Measurements from ENCODE around the gene GCHFR. TPM values are rescaled to one million over a fixed set of nuclear protein-coding genes. Genes with fewer than 3 reads are reported as not detected.

The GCHFR gene
- total RNA-seq, 1 experiment from 2014 or later = 1.5 TPM

GRCh38 chr15:40792394-40792793 lies 28.5 kb downstream of the GCHFR start:
- peaks cover 4% of the 10 kb centered on the region; the same call in 1 of the 2 replicates for H4K20me1 ChIP-seq (ENCODE audit: insufficient read depth)
- TF ChIP-seq EZH2 (IDR thresholded peaks at IDR 0.05) (no peak), ZFX (IDR thresholded peaks at IDR 0.05) (no peak), EZH2phosphoT487 (IDR thresholded peaks at IDR 0.05; ENCODE audit: borderline replicate concordance) (no peak), ELF1 (IDR thresholded peaks at IDR 0.05; ENCODE audit: borderline replicate concordance, low read depth) (no peak), POLR2AphosphoS5 (IDR thresholded peaks at IDR 0.05; ENCODE audit: low read depth, low read length) (no peak)
- no peak for DNase-seq (ENCODE audit: low read depth, low spot score)
- intact Hi-C loops (cut with micrococcal nuclease) = no loop called here
- H3K79me2 ChIP-seq (ENCODE audit: insufficient read depth, low read length) = peaks cover 48% of the 10 kb centered on the region
- H3K36me3 ChIP-seq (ENCODE audit: control insufficient read depth in 1 of 2, insufficient read depth in 2 of 2, low read length in 2 of 2) = no peaks in the 10 kb centered on the region
- peaks cover 83 to 90% of the 10 kb centered on the region in 2 experiments for H3K4me1 ChIP-seq (ENCODE audit: control insufficient read depth in 1 of 2, insufficient read depth in 2 of 2, low read length in 2 of 2)
- no peaks in the 10 kb centered on the region for H3K9me3 ChIP-seq (ENCODE audit: control insufficient read depth in 1 of 2, insufficient read depth in 1 of 2, low read depth in 1 of 2, low read length in 2 of 2)
- H3K9ac ChIP-seq (ENCODE audit: low read length) = peak overlapping the region; percentile 40
- POLR2A ChIA-PET = interaction anchor here (2.7 kb wide), 1 partner anchor 15 kb away, joined by 9 read pairs; the partner anchor contains the start of genes DNAJC17 and ZFYVE19
- H2AFZ ChIP-seq (ENCODE audit: low read depth, low read length, poor library complexity, severe bottlenecking) = no peak overlapping the region
- H3K9me2 ChIP-seq (ENCODE audit: insufficient read depth) = no peaks in the 10 kb centered on the region
- H3K4me2 ChIP-seq (ENCODE audit: low read length) = peak overlapping the region; percentile 66
- H3K4me3 ChIP-seq (replicated peaks in 1 of 2; ENCODE audit: low read depth in 1 of 2, low read length in 2 of 2) = no peak overlapping the region
- H3K27me3 ChIP-seq (ENCODE audit: insufficient read depth, low read length) = no peaks in the 10 kb centered on the region
- H3K27ac ChIP-seq (ENCODE audit: low read depth, low read length) = peak overlapping the region; percentile 79
- CTCF ChIA-PET = interaction anchor here (1.2 kb wide), 1 partner anchor 114 kb away, joined by 3 read pairs; no protein-coding TSS in a partner anchor
- no peak for ATAC-seq
- RAD21 ChIA-PET (ENCODE audit: low non-redundant PET in 1 of 2, low total read pairs in 2 of 2, uncharacterized antibody in 2 of 2, unreplicated experiment in 2 of 2) = no interaction called here
- BruUV-seq (replicated peaks) = no TSS peak

GRCh38 chr15:40793216-40793989 lies 29.5 kb downstream of the GCHFR start:
- TF ChIP-seq FOSL1 (IDR thresholded peaks at IDR 0.05; ENCODE audit: low read depth) (no peak), POLR2AphosphoS5 (IDR thresholded peaks at IDR 0.05; ENCODE audit: low read depth, low read length) (peak; percentile 61)
- H3K27me3 ChIP-seq (ENCODE audit: insufficient read depth, low read length) = no peaks in the 10 kb centered on the region
- ChIA-PET RAD21 (ENCODE audit: low non-redundant PET in 1 of 2, low total read pairs in 2 of 2, uncharacterized antibody in 2 of 2, unreplicated experiment in 2 of 2) (no interaction called here), CTCF (no interaction called here), POLR2A (interaction anchor here (0.7 to 2.7 kb wide), 2 partner anchors 14 to 122 kb away, joined by 3 to 9 read pairs; partner anchors contain the start of genes DNAJC17 and ZFYVE19)
- DNase-seq (ENCODE audit: low read depth, low spot score) (peak; percentile 92), ATAC-seq (peak; percentile 76)
- peaks cover 81 to 87% of the 10 kb centered on the region in 2 experiments for H3K4me1 ChIP-seq (ENCODE audit: control insufficient read depth in 1 of 2, insufficient read depth in 2 of 2, low read length in 2 of 2)
- H3K27ac ChIP-seq (ENCODE audit: low read depth, low read length) = peak overlapping the region; percentile 79
- no peaks in the 10 kb centered on the region for H3K9me3 ChIP-seq (ENCODE audit: control insufficient read depth in 1 of 2, insufficient read depth in 1 of 2, low read depth in 1 of 2, low read length in 2 of 2)
- H3K36me3 ChIP-seq (ENCODE audit: control insufficient read depth in 1 of 2, insufficient read depth in 2 of 2, low read length in 2 of 2) = no peaks in the 10 kb centered on the region
- peak overlapping the region; percentile 66 for H3K4me2 ChIP-seq (ENCODE audit: low read length)
- H2AFZ ChIP-seq (ENCODE audit: low read depth, low read length, poor library complexity, severe bottlenecking) = no peak overlapping the region
- intact Hi-C loops (cut with micrococcal nuclease) = no loop called here
- no peaks in the 10 kb centered on the region for H3K9me2 ChIP-seq (ENCODE audit: insufficient read depth)
- H3K9ac ChIP-seq (ENCODE audit: low read length) = peak overlapping the region; percentile 38
- peak overlapping the region in 1 of 2 experiments; percentile 24; a peak in 2 of 4 replicates for H3K4me3 ChIP-seq (replicated peaks in 1 of 2; ENCODE audit: low read depth in 1 of 2, low read length in 2 of 2)
- H3K79me2 ChIP-seq (ENCODE audit: insufficient read depth, low read length) = peaks cover 55% of the 10 kb centered on the region
- BruUV-seq (replicated peaks) = no TSS peak
- no peaks in the 10 kb centered on the region for H4K20me1 ChIP-seq (ENCODE audit: insufficient read depth)

Data from HCT116 (cell line).